ENCODE measurements around the gene ADAMTS14. TPM values are rescaled to one million over a fixed set of nuclear protein-coding genes. Genes with fewer than 3 reads are reported as not detected.

The ADAMTS14 gene
- total RNA-seq, 1 donor from 2014 or later = 1.1 TPM

DNA sequence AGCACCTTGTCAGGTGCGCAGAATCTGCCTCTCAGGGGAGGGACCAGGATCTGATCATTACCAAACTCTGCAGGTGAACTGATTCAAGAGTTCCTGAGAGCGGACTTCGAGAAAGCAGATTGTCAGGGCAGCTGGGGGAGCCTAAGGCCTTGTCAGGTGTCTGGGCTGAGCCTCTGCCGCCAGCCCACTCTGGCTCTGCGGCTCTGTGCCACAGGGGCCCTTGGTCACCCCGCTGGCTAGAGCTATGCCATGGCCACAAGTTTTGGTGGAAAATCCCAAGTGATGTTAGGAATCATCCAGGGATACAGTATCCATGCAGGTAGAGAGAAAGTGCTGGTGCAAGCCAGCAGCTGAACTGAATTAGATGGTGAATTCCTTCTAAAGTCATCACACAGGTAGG, 4.2 kb downstream of the ADAMTS14 start:
- Mint-ChIP-seq H3K4me3 (ENCODE audit: unreplicated experiment) (no peak overlapping the region), H3K4me1 (ENCODE audit: unreplicated experiment) (peaks cover 39% of the 10 kb centered on the region), H3K27me3 (ENCODE audit: unreplicated experiment) (peaks cover 11% of the 10 kb centered on the region), H3K27ac (ENCODE audit: unreplicated experiment) (no peak overlapping the region), H3K9me3 (ENCODE audit: unreplicated experiment) (no peaks in the 10 kb centered on the region), H3K36me3 (ENCODE audit: low read depth, unreplicated experiment) (no peaks in the 10 kb centered on the region)
- DNase-seq (ENCODE audit: low spot score) = no peak
- TF ChIP-seq, protein P1, sequence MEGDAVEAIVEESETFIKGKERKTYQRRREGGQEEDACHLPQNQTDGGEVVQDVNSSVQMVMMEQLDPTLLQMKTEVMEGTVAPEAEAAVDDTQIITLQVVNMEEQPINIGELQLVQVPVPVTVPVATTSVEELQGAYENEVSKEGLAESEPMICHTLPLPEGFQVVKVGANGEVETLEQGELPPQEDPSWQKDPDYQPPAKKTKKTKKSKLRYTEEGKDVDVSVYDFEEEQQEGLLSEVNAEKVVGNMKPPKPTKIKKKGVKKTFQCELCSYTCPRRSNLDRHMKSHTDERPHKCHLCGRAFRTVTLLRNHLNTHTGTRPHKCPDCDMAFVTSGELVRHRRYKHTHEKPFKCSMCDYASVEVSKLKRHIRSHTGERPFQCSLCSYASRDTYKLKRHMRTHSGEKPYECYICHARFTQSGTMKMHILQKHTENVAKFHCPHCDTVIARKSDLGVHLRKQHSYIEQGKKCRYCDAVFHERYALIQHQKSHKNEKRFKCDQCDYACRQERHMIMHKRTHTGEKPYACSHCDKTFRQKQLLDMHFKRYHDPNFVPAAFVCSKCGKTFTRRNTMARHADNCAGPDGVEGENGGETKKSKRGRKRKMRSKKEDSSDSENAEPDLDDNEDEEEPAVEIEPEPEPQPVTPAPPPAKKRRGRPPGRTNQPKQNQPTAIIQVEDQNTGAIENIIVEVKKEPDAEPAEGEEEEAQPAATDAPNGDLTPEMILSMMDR (IDR thresholded peaks at IDR 0.05; ENCODE audit: unreplicated experiment) = no peak

DNA sequence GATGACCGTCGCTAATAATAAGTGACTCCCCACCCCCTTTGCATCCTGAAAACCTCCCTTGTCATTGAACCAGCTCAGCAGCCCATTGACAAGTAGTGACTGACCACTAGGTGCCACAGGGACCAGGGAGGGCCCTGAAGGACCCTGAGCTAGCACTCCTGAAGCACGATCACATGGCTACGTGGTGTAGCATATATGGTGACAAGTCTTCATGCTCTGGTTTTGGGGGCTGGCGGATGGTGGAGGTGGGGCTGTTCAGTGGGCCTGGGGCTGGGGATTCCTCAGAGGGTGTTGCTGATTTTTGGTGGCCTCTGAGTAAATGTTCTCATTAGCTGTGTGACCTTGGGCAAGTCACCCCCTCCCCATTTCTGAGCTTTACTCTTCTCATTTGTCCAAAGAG, 4.7 kb downstream of the ADAMTS14 start:
- Mint-ChIP-seq H3K4me3 (ENCODE audit: unreplicated experiment) (no peak overlapping the region), H3K27me3 (ENCODE audit: unreplicated experiment) (peaks cover 10% of the 10 kb centered on the region), H3K36me3 (ENCODE audit: low read depth, unreplicated experiment) (no peaks in the 10 kb centered on the region), H3K27ac (ENCODE audit: unreplicated experiment) (no peak overlapping the region), H3K4me1 (ENCODE audit: unreplicated experiment) (peaks cover 42% of the 10 kb centered on the region), H3K9me3 (ENCODE audit: unreplicated experiment) (no peaks in the 10 kb centered on the region)
- TF ChIP-seq, protein P1 (IDR thresholded peaks at IDR 0.05; ENCODE audit: unreplicated experiment) = no peak
- DNase-seq (ENCODE audit: low spot score) = no peak

DNA sequence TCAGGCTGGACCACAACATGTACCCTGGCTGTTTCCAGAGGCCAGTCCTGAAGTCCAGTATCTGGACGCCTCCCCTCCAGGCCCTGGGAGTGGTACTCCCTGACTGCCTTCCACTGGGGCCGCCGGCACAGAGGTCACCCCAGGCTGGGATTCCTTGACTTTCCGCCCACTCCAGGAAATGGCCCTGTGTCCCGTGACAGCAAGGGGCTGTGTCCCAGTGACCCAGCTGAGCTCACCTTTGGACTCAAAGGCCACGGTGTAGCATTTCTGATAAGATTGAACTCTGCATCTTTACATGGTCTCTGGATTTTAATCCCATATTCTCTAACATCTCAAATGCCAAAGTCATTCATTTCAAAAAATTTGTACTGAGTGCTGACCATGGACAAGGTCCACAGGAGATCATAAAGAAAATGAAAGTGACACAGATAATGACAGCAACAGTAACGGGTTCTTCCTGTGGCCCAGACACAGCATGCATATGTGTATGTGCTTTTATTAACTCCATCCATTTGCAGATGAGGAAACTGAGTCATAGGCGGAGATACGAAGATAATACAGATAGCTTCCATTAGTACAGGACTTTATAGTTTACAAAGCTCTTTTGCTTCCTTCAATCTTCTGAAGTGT, 5.4 kb downstream of the ADAMTS14 start:
- Mint-ChIP-seq H3K4me3 (ENCODE audit: unreplicated experiment) (no peak overlapping the region), H3K27me3 (ENCODE audit: unreplicated experiment) (peaks cover 10% of the 10 kb centered on the region), H3K27ac (ENCODE audit: unreplicated experiment) (no peak overlapping the region), H3K9me3 (ENCODE audit: unreplicated experiment) (no peaks in the 10 kb centered on the region), H3K36me3 (ENCODE audit: low read depth, unreplicated experiment) (no peaks in the 10 kb centered on the region), H3K4me1 (ENCODE audit: unreplicated experiment) (peaks cover 43% of the 10 kb centered on the region)
- TF ChIP-seq, protein P1 (IDR thresholded peaks at IDR 0.05; ENCODE audit: unreplicated experiment) = no peak
- DNase-seq (ENCODE audit: low spot score) = no peak

DNA sequence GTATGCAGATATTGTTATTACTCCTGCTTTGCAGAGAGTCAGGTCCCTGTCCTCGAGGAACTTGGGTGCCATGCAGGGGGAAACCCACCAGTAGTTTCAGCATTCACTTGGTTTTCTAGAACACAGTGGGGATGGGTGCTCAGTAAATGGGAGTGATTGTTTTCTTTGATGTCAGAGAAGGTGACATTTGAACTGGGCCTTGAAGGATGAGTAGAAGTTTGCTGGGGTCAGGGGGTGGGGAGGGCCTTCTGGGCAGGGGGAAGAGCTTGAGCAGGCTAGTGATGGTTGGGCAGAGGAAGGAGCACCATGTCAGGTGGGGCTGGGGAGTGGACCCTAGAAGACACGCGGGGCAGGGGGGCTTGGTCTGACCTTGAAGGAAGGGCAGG, 5.9 kb downstream of the ADAMTS14 start:
- TF ChIP-seq, protein P1 (IDR thresholded peaks at IDR 0.05; ENCODE audit: unreplicated experiment) = no peak
- peaks cover 7% of the 10 kb centered on the region for H3K27me3 Mint-ChIP-seq (ENCODE audit: unreplicated experiment)
- H3K9me3 Mint-ChIP-seq (ENCODE audit: unreplicated experiment) = no peaks in the 10 kb centered on the region
- no peak overlapping the region for H3K4me3 Mint-ChIP-seq (ENCODE audit: unreplicated experiment)
- peaks cover 39% of the 10 kb centered on the region for H3K4me1 Mint-ChIP-seq (ENCODE audit: unreplicated experiment)
- DNase-seq (ENCODE audit: low spot score) = no peak
- no peak overlapping the region for H3K27ac Mint-ChIP-seq (ENCODE audit: unreplicated experiment)
- no peaks in the 10 kb centered on the region for H3K36me3 Mint-ChIP-seq (ENCODE audit: low read depth, unreplicated experiment)

DNA sequence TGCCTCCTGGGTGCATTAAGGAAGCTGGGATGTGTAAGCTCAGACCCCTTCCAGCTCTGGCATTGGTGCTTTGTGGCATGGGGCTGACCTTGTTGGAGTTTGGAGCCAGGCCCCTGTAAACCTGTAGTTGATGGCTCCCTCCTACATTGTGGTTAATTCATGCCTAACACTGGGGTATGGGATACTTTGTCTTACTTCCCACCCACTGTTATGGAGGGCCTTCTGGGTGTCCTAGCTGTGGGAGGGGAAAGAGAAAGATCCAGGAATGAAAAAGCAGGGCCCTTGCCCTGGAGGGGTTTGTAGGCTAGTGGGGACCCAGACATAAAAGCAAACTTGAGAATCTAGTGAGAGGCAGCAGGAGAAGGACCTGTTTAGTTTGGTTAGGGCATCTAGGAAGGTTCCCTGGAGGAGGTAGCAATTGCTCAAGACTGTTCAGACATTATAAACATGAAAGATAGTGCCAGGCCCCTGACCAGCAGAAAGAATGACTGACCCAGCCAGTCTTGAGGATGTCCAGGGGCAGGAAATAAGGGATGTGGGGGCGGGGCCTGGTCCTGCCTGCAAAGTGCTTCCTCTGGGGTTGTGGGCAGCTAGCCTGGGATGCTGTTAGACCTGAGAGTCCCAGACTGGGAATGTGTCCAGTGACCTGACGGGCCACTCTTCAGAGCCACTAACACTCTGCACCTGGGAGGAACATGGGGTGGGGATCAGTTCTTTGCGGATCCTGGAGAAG, 6.6 kb downstream of the ADAMTS14 start:
- Mint-ChIP-seq H3K9me3 (ENCODE audit: unreplicated experiment) (no peaks in the 10 kb centered on the region), H3K36me3 (ENCODE audit: low read depth, unreplicated experiment) (no peaks in the 10 kb centered on the region), H3K27me3 (ENCODE audit: unreplicated experiment) (peaks cover 4% of the 10 kb centered on the region), H3K27ac (ENCODE audit: unreplicated experiment) (no peak overlapping the region), H3K4me1 (ENCODE audit: unreplicated experiment) (peaks cover 38% of the 10 kb centered on the region), H3K4me3 (ENCODE audit: unreplicated experiment) (no peak overlapping the region)
- DNase-seq (ENCODE audit: low spot score) = no peak
- TF ChIP-seq, protein P1 (IDR thresholded peaks at IDR 0.05; ENCODE audit: unreplicated experiment) = no peak
